ENCODE data around the gene TTLL5.
"Not testable (repeated sequence)": the region's sequence is repeated elsewhere in the genome, so short reads cannot be mapped to it uniquely, and the experiment has no call there.

The TTLL5 gene

DNA sequence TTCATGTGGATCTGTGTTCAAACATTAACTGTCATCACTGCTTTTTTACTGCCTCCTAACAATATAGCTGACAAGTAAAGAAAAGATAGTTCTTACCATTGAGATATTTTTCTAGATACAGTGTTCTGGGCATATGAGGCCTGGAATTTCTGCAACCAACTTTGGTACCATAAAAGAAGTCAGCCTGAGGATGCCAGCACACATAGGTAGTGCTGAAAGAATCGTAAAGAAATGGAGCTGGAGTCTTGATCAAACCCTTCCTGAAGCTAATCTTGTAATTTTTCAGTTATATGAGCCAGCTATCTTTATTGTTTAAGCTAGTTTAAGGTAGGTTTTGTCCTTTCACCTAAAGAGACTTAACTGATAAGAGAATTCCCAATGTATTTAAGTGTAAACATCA is 11.7 kb upstream of the TTLL5 start:
- no peak for DNase-seq

DNA sequence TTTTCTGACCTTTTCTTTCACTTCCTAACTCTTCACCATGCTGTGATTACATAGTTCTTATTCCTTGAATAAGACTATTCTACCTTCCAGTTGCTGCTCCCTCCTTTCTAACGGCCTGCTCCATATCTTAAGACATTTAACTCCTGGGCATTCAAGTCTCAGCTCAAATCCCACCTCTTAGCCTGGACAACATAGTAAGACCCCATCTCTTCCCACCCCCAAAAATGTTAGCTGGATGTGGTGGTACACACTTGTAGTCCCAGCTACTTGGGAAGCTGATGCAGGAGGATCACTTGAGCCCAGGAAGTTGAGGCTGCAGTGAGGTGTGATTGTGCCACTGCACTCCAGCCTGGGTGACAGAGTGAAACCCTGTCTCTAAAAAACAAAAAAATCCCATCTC is 11.3 kb upstream of the TTLL5 start:
- no peak for DNase-seq

DNA sequence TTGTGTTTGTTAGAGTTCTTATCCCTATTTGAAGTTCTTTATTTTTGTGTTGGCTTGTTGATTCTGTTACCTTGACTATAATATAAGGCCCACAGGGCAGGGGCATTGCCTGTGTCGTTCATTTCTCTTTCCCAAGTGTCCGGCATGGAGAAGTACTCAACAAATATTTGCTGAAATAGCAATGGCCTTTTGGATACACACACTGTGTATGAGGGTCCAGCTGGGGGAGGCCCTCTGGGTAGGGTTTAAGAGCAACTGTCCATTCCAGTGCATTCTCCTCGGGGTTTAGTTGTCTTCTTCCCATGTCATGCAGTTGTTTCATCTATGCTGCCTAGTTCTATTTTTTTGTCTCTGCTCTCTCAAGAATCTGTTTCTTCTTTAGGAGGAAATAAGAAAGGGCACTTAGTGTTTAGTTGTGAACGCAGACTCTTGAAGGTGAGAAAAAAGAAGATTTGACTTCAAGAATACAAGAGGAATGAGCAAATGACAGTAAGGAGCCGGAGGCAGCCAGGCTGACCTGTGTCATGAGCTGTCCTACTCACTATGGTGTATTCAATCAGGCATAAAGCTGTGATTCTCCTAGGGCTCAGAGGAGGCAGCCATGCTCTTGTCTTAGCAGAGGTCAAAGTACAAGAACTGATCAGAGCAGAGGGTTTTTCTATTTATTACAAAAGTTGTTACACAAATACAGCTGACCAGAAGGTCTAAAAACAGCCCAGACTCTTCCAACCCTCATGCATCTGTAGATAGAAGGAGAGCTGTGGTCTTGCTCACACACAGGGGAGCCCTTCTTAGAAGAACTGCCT is 10.6 kb upstream of the TTLL5 start:
- DNase-seq: no peak

DNA sequence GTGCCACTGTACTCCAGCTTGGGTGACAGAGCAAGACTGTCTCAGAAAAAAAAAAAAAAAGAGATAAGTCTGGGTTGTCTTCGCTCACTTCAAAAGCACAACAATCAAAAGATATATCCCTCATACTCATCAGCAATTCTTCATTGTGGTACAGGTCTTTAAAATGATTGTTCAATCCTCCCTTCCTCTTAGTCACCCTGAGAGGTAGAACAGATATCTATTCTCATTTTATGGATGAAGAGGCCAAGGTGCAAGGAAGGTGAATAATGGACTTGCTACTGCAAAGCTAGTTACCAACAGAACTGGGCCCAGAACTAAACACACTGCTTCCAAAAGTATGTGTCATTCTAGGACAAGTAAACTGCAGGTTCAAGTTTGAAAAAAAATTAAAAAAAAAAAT is 7.5 kb upstream of the TTLL5 start:
- no peak for DNase-seq

DNA sequence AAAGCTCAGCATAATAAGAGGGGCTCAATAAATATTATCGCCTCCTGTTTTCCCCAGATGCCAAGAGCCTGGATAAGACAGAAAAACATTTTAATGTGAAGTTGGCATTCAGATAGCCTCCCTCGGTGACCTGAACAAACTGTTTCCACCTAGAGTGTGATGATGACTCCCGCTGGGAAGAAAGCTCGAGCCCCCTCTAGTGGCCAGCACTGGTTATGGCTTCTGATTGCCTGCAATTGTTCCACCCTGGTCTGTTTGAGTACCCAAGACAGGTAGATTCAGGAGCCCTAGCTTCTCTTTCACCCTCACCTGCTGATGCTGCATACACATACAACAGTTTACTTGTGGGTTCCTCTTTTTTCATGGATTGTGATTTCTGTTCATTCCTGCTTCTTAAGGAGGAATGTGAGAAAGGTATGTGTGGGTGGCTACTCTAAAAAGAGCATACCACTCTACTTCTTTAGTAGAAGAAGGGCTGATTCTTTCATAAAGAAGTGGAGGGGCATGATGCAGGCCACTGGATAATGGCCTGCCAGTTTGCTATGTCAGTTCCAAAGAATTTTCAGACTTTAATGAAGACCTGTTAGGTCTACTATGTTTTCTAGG is 6.8 kb upstream of the TTLL5 start:
- peak; percentile 84 for DNase-seq

DNA sequence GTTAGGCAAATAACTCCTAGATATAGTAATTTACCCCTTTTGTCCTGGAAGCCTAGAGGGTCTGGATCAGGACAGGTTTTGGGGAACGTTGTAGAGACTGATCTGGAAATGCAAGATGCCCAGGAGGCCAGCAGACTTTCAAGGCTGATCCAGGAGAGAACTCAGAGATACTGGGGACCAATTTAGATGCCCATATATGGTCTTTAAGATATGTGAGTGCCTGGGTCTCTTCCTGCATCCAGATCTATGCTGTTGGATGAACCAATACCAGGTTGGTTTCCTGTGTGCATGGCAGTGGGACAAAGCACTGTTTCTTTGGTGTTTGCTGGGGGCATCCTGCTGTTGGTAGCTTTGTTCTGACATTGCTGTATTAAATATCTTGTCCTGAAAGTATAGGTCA is 5.8 kb upstream of the TTLL5 start:
- DNase-seq: no peak

DNA sequence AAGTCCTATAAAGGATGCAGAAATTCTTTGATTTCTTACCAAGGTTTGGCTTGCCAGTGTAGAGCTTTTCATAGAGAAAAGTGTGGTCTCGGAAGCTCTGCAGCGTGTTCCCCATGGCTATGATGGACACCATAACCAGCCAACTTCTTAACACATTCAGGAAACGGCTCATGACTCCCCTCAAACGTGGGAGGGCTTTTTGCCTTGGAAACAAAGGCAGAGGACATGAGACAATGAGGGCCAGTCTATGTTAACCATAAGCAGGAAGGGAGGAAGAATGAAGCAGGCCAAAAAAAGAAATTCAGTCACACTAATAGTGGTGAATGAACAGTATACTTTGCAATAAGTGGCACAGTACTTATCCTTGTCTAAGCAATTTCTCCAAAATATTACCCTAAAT is 3.7 kb upstream of the TTLL5 start:
- no peak for DNase-seq

DNA sequence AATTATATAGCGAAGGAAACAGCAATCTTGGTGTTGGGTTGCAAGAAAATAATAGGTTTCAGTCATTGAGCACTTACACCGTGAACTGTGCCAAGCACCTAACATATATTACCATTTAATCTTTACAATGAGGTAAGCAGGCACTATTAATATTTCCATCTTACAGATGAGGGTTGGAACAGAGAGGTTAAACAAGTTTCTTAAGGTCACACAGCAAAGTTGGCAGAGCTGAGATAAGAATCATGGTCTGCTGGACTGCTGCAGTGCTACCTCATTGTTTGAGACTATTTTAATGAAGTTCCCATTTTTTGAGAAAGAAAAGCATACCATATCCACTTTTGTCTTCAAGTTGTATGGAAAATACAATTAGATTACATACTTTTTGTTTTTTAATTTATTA is 2.1 kb upstream of the TTLL5 start:
- DNase-seq: no peak

DNA sequence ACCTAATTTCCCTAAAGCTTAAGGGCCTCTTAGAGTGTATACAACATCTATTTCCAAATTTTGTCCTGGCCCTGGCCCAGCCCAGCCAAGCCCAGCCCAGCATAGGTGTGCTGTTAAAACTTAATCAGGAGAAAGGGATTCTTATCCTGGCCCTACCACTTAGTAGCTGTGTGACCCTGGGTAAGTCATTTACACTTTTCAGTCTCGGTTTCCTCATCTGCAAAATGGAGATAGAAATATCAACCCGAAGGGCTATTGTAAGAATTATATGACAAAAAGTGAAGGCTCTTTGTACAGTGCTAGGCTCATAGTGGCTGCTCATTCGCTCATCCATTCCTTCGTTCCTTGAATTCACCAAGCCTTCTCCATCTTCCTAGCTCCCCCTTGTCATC is 812 bp upstream of the TTLL5 start:
- DNase-seq: no peak

DNA sequence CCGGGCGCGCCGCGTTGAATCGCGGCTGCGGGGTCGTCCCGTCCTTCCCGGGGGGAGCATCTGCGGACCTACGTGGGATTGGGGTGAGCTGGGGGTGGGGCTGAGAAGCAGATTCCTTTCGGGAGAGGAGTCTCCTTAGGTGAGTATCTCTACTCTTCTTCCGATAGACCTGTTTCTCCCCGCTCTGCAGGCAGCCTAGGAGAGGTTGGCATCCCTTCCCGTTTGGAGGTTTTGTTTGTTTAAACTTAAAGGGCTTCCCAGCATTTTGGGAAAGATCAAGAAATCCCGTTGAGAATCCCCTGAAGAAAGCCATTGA is 411 bp downstream of the TTLL5 start:
- DNase-seq: no peak

DNA sequence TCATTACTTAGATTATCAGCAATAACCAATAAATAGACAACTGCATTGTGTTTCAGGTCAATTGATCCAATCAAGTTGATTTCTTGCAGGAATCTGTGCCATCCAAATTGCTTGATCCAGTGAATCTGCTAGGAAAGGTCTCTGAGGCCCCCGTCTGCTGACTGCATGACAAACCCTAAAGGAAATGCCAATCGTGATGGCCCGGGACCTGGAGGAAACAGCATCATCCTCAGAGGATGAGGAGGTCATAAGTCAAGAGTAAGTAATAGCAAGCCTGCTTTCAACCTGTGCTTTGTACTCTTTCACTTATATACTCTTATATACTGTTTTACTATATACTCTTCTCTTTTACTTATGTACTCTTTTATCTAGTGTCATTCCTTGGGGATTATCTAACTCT is 1.9 kb downstream of the TTLL5 start:
- DNase-seq: no peak

DNA sequence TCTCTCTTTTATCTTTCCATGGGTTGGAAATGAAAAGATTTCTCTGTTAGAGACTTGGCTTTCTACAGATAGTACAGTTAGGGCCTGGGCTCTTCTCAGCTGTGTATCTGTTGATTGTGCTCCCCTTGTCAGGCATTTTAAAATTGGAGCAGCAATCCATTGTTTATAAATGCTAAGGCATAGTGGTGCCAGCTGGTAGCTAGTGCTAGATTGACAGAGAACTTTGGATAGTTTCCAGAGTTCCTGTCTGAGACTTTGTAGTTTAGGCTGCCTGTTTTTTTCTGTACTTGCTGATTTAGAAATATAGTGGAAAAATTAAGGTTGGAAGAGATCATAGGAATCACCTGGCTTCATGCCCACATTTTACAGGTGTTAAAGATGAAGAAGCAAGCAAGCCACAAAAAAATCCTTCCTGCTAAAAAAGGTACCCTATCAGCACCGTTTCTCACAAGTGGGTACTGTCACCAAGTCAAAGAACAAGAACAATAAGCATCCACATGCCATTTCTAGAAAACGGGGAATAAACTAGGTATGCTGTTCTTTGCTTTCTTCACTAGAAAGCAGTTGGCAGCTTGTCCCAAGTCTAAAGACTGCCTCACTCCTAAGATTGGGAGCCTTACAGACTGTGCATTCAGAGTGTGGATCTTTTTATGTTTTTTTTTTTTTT is 6.2 kb downstream of the TTLL5 start:
- no peak for DNase-seq

DNA sequence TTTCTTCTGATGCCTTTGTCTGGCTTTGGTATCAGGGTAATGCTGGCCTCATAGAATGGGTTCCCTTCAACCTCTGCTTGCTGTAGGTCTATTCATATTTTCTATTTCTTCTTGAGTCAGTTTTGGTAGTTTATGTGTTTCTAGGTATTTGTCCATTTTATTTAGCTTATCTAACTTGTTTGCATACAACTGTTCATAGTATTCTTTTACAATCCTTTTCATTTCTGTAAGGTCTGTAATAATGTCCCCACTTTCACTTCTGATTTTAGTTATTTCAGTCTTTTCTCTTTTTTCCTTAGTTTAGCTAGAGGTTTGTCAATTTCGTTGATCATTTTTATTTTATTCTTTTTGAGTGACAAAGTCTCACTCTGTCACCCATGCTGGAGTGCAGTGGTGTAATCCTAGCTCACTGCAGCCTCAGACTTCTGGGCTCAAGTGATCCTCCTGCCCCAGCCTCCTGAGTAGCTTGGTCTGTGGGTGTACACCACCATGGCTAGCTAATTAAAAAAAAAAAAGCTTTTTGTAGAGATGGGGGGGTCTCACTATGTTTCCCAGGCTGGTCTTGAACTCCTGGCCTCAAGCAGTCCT is 11.7 kb downstream of the TTLL5 start:
- no peak for DNase-seq

DNA sequence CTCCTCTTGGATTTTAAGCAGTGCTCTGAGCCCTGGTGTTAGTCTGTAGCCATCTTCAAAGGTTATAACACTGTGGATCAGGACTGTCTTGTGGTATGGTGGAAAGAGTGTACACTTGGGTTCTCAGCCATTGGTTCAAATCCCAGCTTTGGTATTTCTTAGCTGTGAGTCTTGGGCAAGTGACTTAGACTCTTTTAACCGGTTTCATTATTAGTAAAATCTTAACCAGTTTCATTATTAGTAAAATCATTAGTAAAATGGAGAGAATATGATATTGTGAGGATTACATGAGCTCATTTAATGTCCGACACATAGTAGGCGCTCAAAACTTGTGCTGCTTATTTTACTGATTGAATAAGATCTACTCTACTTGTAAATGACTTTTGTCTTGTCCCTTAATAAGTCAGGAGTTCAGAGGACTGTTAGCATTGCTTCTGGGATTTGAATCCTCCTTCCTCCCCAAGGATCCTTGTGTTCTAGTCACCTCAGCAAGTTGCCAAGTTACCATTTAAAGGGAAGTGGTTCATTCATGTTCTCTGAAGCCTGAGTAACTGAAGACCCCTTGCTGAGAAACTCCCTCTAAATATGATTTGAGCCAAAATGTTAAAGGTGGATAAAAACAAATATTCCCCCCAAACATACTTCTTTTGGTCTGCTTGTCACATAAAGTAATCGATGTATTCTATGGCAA is 12.4 kb downstream of the TTLL5 start:
- DNase-seq: no peak

DNA sequence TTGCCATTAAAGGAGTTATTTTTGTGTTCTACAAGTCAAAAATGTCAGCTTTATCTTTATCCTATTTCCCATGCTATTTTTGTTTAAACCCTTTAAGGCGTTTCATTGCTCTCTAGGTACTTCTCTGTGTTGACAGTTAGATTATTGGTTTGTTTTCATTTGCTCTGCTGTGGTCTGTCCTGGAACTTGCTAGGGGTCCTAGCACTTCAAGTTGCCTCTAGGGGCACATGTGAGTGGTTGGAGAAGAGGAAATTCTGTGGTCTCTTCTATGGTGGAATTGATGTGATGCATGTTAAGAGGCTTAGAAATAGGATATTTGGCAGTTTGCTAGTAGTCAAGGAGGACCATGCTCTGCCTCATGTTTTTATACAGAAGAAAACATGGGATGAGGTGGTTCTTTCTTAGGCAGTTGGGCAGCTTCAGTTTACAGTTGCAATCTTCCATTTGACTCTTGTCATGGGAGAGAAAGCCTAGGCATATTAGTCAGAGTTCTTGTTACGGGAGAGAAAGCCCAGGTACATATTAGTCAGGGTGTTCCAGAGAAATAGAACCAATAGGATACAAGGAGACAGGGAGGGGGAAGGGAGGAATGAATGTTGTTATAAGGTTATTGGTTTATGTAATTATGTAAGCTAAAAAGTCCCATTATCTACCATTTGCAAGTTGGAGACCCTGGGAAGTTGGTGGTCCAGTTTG is 14.4 kb downstream of the TTLL5 start:
- no peak for DNase-seq

DNA sequence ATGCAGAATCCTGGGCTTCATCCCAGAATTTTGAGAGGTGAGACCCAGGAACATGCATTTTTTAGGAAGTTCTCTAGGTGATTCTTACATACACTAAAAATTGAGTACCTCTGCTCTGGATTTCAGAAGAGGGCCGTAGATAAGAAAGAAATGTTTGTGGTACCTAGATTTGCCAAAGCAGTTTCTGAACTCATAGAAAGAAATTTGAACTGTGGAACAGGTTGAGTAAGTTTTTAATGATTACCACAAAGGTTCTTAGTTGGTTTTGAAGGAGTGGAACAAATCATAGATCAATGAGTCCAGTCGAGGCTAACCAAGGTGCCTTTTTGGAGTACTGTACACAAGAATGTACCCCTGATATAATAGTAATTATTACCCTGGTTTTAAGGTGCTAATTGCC is 24.9 kb downstream of the TTLL5 start:
- DNase-seq: no peak

DNA sequence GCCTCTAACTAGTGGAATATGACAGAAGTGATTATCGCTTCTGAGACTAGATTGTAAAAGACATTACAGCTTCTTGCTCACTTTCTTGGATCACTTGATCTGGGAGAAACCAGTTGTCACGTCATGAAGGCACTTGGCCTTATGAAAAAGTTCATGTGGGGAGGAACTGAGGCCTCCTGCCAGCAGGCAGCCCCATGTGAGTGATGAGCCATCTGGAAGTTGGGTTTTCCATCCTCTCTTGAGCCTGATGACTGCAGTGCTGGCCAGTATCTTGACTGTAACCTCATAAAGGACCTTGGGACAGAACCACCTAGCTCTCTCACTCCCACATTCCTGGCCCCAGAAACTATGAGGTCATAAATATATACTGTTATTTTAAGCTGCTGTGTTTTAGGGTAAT is 28.0 kb downstream of the TTLL5 start:
- no peak for DNase-seq

DNA sequence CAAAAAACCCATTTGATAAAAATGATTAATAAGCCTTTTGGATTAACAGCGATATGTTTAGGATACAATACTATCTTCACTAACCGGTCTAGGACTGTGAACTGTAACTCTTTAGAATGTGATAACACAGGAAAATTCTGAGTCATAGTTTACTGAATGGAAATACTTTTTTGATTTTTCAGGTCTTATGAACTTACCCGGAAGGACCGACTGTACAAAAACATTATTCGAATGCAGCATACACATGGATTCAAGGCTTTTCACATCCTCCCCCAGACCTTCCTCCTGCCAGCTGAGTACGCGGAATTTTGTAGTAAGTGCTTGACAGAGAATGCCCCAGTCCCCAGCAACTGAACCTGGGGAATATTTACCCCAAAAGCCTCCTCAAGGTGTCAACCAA is 29.0 kb downstream of the TTLL5 start:
- no peak for DNase-seq

DNA sequence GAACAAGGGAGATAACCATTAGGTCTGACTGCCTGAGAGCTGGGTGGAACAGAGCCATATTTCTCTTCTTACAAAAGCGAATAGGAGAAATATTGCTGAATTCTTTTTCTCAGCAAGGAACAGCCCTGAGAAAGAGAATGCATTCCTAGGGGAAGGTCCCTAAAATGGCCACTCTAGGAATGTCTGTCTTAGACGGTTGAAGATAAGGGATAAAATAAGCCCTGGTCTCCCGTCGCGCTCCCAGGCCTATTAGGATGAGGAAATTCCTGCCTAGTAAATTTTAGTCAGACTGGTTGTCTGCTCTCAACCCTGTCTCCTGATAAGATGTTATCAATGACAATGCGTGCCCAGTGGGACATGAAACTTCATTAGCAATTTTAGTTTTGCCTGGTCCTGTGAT is 34.0 kb downstream of the TTLL5 start:
- not testable (repeated sequence) for DNase-seq

DNA sequence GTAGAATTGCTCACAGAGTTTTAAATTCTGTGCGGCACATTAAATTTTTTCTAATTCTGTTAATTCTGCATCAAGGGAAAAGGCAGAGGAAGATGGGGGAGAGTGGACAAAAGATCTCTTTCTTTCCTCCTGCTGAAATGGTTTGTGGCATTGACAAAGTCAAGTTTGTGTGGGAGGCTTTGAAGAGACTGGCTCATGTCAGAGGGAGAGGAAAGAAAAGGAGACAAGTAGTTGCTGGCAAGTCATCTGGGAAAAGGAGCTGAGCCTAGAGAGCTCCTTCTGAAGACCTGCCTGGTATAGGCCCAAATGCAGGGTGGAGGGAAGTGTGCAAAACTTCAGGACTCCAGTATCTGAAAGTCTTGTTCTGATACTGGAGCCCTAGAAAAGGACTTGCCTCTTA is 36.3 kb downstream of the TTLL5 start:
- DNase-seq: no peak

DNA sequence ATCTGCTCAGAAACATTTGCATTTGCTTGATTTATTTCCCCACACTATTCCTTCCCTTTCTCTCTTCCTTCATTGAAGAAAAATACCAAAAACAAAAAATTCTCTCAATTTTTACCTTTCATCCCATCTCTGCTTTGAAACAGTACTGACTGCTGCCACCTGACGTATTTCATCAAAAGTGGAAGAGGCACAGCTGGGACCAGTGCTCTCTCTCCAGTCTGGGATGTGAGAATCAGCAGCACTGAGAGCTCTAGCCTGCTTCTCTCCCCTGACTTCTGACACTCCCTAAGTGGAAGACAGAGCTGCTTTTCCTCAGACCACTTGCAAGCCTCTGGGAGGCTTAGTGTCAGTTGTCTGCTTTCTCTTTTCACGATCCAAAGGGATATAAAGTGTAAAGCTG is 36.9 kb downstream of the TTLL5 start:
- no peak for DNase-seq

DNA sequence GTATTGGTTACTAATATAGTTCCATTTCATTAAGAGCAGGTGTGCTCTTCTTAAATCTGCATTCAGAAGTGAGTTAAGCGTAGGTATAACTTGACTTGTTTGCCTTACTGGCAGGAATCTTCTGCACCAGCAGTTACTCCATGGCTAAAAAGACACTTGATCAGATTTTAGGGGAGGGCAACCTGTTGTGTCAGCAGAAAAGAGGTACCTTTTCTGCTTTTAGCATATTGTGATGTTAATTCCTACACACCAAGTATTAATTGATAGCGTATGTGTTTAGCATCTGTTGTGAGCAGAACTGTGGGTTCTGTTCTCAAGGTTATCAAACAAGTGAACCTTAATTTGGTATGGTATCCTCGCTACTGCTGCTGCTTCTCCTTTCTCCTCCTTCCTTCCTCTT is 38.3 kb downstream of the TTLL5 start:
- DNase-seq: no peak

DNA sequence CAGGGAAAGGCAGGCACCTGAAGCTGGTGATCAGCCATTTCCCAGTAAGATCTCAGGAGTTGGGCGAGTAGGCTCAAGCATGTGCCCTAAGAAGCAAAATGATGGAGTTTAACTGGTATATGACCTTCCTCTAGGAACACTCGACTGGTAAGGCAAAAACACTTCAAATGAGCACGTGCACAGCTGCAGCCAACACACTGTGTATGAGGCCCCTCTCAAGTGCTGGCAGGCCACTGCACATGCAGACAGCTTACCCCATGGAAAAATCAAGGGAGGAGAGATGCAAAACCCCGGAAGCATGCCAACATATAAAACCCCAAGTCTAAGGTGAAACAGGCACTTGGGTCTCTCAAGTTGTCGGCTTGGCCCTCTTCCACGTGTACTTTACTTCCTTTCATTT is 39.2 kb downstream of the TTLL5 start:
- no peak for DNase-seq

All from activated CD4-positive, CD25-positive, alpha-beta regulatory T cell treated with anti-CD3 and anti-CD28 coated beads, Interleukin-2, amount 50 U/mL, for 72 hours (primary cell).